ENCODE measurements around the gene NMNAT3.

The NMNAT3 gene

GRCh38 chr3:139577909-139578308, 99.9 kb downstream of the NMNAT3 start:
- H3K36me3 ChIP-seq (ENCODE audit: control insufficient read depth, low read depth, low read length) = no peaks in the 10 kb centered on the region
- H3K9me3 ChIP-seq (ENCODE audit: control insufficient read depth, low read depth, low read length) = no peaks in the 10 kb centered on the region
- H3K4me3 ChIP-seq (ENCODE audit: low read length) = no peak overlapping the region
- no peak overlapping the region for H3K9ac ChIP-seq (ENCODE audit: low read length)
- no peak overlapping the region for H3K27ac ChIP-seq (ENCODE audit: low read length)
- peaks cover 6% of the 10 kb centered on the region for H3K4me1 ChIP-seq (ENCODE audit: control insufficient read depth, low read depth, low read length)
- H3K27me3 ChIP-seq (ENCODE audit: control insufficient read depth, insufficient read depth, low read length) = no peaks in the 10 kb centered on the region

- Histone ChIP-seq H3K27me3 (ENCODE audit: control insufficient read depth, insufficient read depth, low read length) (no peaks in the 10 kb centered on the region), H3K27ac (ENCODE audit: low read length) (no peak overlapping the region), H3K4me1 (ENCODE audit: control insufficient read depth, low read depth, low read length) (peaks cover 6% of the 10 kb centered on the region), H3K9me3 (ENCODE audit: control insufficient read depth, low read depth, low read length) (no peaks in the 10 kb centered on the region), H3K36me3 (ENCODE audit: control insufficient read depth, low read depth, low read length) (no peaks in the 10 kb centered on the region), H3K9ac (ENCODE audit: low read length) (no peak overlapping the region), H3K4me3 (ENCODE audit: low read length) (no peak overlapping the region)
Measured at GRCh38 chr3:139577346-139577745, 100.4 kb downstream of the NMNAT3 start.

- H3K9me3 ChIP-seq (ENCODE audit: control insufficient read depth, low read depth, low read length) = no peaks in the 10 kb centered on the region
- H3K4me3 ChIP-seq (ENCODE audit: low read length) = no peak overlapping the region
- no peaks in the 10 kb centered on the region for H3K36me3 ChIP-seq (ENCODE audit: control insufficient read depth, low read depth, low read length)
- H3K9ac ChIP-seq (ENCODE audit: low read length) = no peak overlapping the region
- no peak overlapping the region for H3K27ac ChIP-seq (ENCODE audit: low read length)
- no peaks in the 10 kb centered on the region for H3K27me3 ChIP-seq (ENCODE audit: control insufficient read depth, insufficient read depth, low read length)
- H3K4me1 ChIP-seq (ENCODE audit: control insufficient read depth, low read depth, low read length) = peaks cover 6% of the 10 kb centered on the region
Measured at GRCh38 chr3:139574026-139574947, 103.5 kb downstream of the NMNAT3 start.

- Histone ChIP-seq H3K9ac (ENCODE audit: low read length) (no peak overlapping the region), H3K27me3 (ENCODE audit: control insufficient read depth, insufficient read depth, low read length) (no peaks in the 10 kb centered on the region), H3K27ac (ENCODE audit: low read length) (no peak overlapping the region), H3K4me1 (ENCODE audit: control insufficient read depth, low read depth, low read length) (peaks cover 2% of the 10 kb centered on the region), H3K4me3 (ENCODE audit: low read length) (no peak overlapping the region), H3K9me3 (ENCODE audit: control insufficient read depth, low read depth, low read length) (no peaks in the 10 kb centered on the region), H3K36me3 (ENCODE audit: control insufficient read depth, low read depth, low read length) (no peaks in the 10 kb centered on the region)
Measured at GRCh38 chr3:139572847-139573672, 104.7 kb downstream of the NMNAT3 start.

- H3K9ac ChIP-seq (ENCODE audit: low read length) = no peak overlapping the region
- H3K27ac ChIP-seq (ENCODE audit: low read length) = no peak overlapping the region
- no peaks in the 10 kb centered on the region for H3K9me3 ChIP-seq (ENCODE audit: control insufficient read depth, low read depth, low read length)
- H3K36me3 ChIP-seq (ENCODE audit: control insufficient read depth, low read depth, low read length) = no peaks in the 10 kb centered on the region
- no peaks in the 10 kb centered on the region for H3K27me3 ChIP-seq (ENCODE audit: control insufficient read depth, insufficient read depth, low read length)
- no peak overlapping the region for H3K4me3 ChIP-seq (ENCODE audit: low read length)
- no peaks in the 10 kb centered on the region for H3K4me1 ChIP-seq (ENCODE audit: control insufficient read depth, low read depth, low read length)
Measured at GRCh38 chr3:139571711-139572110, 106.1 kb downstream of the NMNAT3 start.

GRCh38 chr3:139564294-139564861, 113.4 kb downstream of the NMNAT3 start:
- no peaks in the 10 kb centered on the region for H3K27me3 ChIP-seq (ENCODE audit: control insufficient read depth, insufficient read depth, low read length)
- H3K4me1 ChIP-seq (ENCODE audit: control insufficient read depth, low read depth, low read length) = no peaks in the 10 kb centered on the region
- H3K27ac ChIP-seq (ENCODE audit: low read length) = no peak overlapping the region
- H3K4me3 ChIP-seq (ENCODE audit: low read length) = no peak overlapping the region
- no peak overlapping the region for H3K9ac ChIP-seq (ENCODE audit: low read length)
- H3K36me3 ChIP-seq (ENCODE audit: control insufficient read depth, low read depth, low read length) = no peaks in the 10 kb centered on the region
- no peaks in the 10 kb centered on the region for H3K9me3 ChIP-seq (ENCODE audit: control insufficient read depth, low read depth, low read length)

- H3K9ac ChIP-seq (ENCODE audit: low read length) = no peak overlapping the region
- H3K27ac ChIP-seq (ENCODE audit: low read length) = no peak overlapping the region
- H3K36me3 ChIP-seq (ENCODE audit: control insufficient read depth, low read depth, low read length) = no peaks in the 10 kb centered on the region
- no peaks in the 10 kb centered on the region for H3K9me3 ChIP-seq (ENCODE audit: control insufficient read depth, low read depth, low read length)
- H3K27me3 ChIP-seq (ENCODE audit: control insufficient read depth, insufficient read depth, low read length) = no peaks in the 10 kb centered on the region
- no peaks in the 10 kb centered on the region for H3K4me1 ChIP-seq (ENCODE audit: control insufficient read depth, low read depth, low read length)
- no peak overlapping the region for H3K4me3 ChIP-seq (ENCODE audit: low read length)
Measured at GRCh38 chr3:139561959-139562676, 115.7 kb downstream of the NMNAT3 start.

- Histone ChIP-seq H3K27ac (ENCODE audit: low read length) (no peak overlapping the region), H3K4me3 (ENCODE audit: low read length) (no peak overlapping the region), H3K27me3 (ENCODE audit: control insufficient read depth, insufficient read depth, low read length) (no peaks in the 10 kb centered on the region), H3K4me1 (ENCODE audit: control insufficient read depth, low read depth, low read length) (no peaks in the 10 kb centered on the region), H3K9ac (ENCODE audit: low read length) (no peak overlapping the region), H3K9me3 (ENCODE audit: control insufficient read depth, low read depth, low read length) (no peaks in the 10 kb centered on the region), H3K36me3 (ENCODE audit: control insufficient read depth, low read depth, low read length) (no peaks in the 10 kb centered on the region)
Measured at GRCh38 chr3:139561255-139561817, 116.4 kb downstream of the NMNAT3 start.

- no peaks in the 10 kb centered on the region for H3K4me1 ChIP-seq (ENCODE audit: control insufficient read depth, low read depth, low read length)
- no peaks in the 10 kb centered on the region for H3K27me3 ChIP-seq (ENCODE audit: control insufficient read depth, insufficient read depth, low read length)
- H3K9ac ChIP-seq (ENCODE audit: low read length) = no peak overlapping the region
- H3K9me3 ChIP-seq (ENCODE audit: control insufficient read depth, low read depth, low read length) = no peaks in the 10 kb centered on the region
- no peak overlapping the region for H3K27ac ChIP-seq (ENCODE audit: low read length)
- no peaks in the 10 kb centered on the region for H3K36me3 ChIP-seq (ENCODE audit: control insufficient read depth, low read depth, low read length)
- H3K4me3 ChIP-seq (ENCODE audit: low read length) = no peak overlapping the region
Measured at GRCh38 chr3:139560411-139560810, 117.4 kb downstream of the NMNAT3 start.

GRCh38 chr3:139559541-139559940, 118.2 kb downstream of the NMNAT3 start:
- H3K9me3 ChIP-seq (ENCODE audit: control insufficient read depth, low read depth, low read length) = no peaks in the 10 kb centered on the region
- no peak overlapping the region for H3K27ac ChIP-seq (ENCODE audit: low read length)
- no peaks in the 10 kb centered on the region for H3K4me1 ChIP-seq (ENCODE audit: control insufficient read depth, low read depth, low read length)
- H3K36me3 ChIP-seq (ENCODE audit: control insufficient read depth, low read depth, low read length) = no peaks in the 10 kb centered on the region
- no peak overlapping the region for H3K4me3 ChIP-seq (ENCODE audit: low read length)
- H3K9ac ChIP-seq (ENCODE audit: low read length) = no peak overlapping the region
- H3K27me3 ChIP-seq (ENCODE audit: control insufficient read depth, insufficient read depth, low read length) = no peaks in the 10 kb centered on the region
